Fibroblast of skin of left quadriceps (primary cell): ENCODE results near the gene MARCHF6.
"Not testable (repeated sequence)": the region's sequence is repeated elsewhere in the genome, so short reads cannot be mapped to it uniquely, and the experiment has no call there.

Experiments
- DNase-seq, 2 experiments: peaks; one replicate each; pipeline ENCODE4 v3.0.0-alpha.2; 2013; ENCODE audit warnings: low read depth in 2 of 2

MARCHF6 gene

GRCh38 chr5:10323588-10324488 is 29.7 kb upstream of the MARCHF6 start:
- no peak for DNase-seq

GRCh38 chr5:10324518-10325370 is 28.8 kb upstream of the MARCHF6 start:
- DNase-seq, result no peak

- DNase-seq, result no peak
Observed at GRCh38 chr5:10328323-10328722, 25.2 kb upstream of the MARCHF6 start.

- no peak for DNase-seq
Observed at GRCh38 chr5:10329446-10329819, 24.1 kb upstream of the MARCHF6 start.

GRCh38 chr5:10329820-10330481 is 23.5 kb upstream of the MARCHF6 start:
- DNase-seq, result peak; percentile 95

- no peak for DNase-seq
Observed at GRCh38 chr5:10330511-10331230, 22.8 kb upstream of the MARCHF6 start.

GRCh38 chr5:10331341-10331796 is 22.1 kb upstream of the MARCHF6 start:
- peak; percentile 92 for DNase-seq

GRCh38 chr5:10332301-10332700 is 21.2 kb upstream of the MARCHF6 start:
- DNase-seq, result no peak

- DNase-seq, result no peak
Observed at GRCh38 chr5:10333154-10334006, 20.1 kb upstream of the MARCHF6 start.

GRCh38 chr5:10334831-10335230 is 18.7 kb upstream of the MARCHF6 start:
- DNase-seq, result no peak

- DNase-seq, result no peak
Observed at GRCh38 chr5:10335711-10336470, 17.6 kb upstream of the MARCHF6 start.

- DNase-seq, result no peak
Observed at GRCh38 chr5:10337107-10337506, 16.4 kb upstream of the MARCHF6 start.

- DNase-seq, result no peak
Observed at GRCh38 chr5:10337986-10338385, 15.5 kb upstream of the MARCHF6 start.

GRCh38 chr5:10338686-10339057 is 14.8 kb upstream of the MARCHF6 start:
- DNase-seq, result no peak

GRCh38 chr5:10339058-10339811 is 14.3 kb upstream of the MARCHF6 start:
- no peak for DNase-seq

- DNase-seq, result no peak
Observed at GRCh38 chr5:10339958-10340357, 13.5 kb upstream of the MARCHF6 start.

- DNase-seq, result no peak
Observed at GRCh38 chr5:10343486-10343885, 10.0 kb upstream of the MARCHF6 start.

- not testable (repeated sequence) for DNase-seq
Observed at GRCh38 chr5:10344461-10345106, 8.9 kb upstream of the MARCHF6 start.

- no peak for DNase-seq
Observed at GRCh38 chr5:10348258-10348657, 5.2 kb upstream of the MARCHF6 start.
